Loucy (cell line): ENCODE data around the gene FAM83F.

Experiments used
- H2AFZ ChIP-seq: fragments of 200-600 bp; sonication (generic); 2 replicates; pipeline ENCODE4 v1.6.0; 2016; ENCODE audit warnings: antibody characterized with exemption, mild to moderate bottlenecking, low read length, moderate library complexity
- H3F3A ChIP-seq: fragments of 200-600 bp; 2 replicates; pipeline ENCODE4 v1.6.0; 2016; ENCODE audit warnings: antibody characterized with exemption, low read depth, mild to moderate bottlenecking
- H3K27me3 ChIP-seq: fragments of 200-600 bp; sonication (generic); 2 replicates; pipeline ENCODE4 v1.6.1; 2014; ENCODE audit warnings: low read length, mild to moderate bottlenecking; ENCODE audit not compliant: insufficient read depth, poor library complexity, severe bottlenecking
- H3K36me3 ChIP-seq: fragments of 200-600 bp; sonication (generic); 2 replicates; pipeline ENCODE4 v1.6.1; 2016; ENCODE audit warnings: low read length; ENCODE audit not compliant: insufficient read depth
- H3K4me1 ChIP-seq: fragments of 200-600 bp; sonication (generic); 2 replicates; pipeline ENCODE4 v1.5.1; 2014; ENCODE audit warnings: low read length, mild to moderate bottlenecking; ENCODE audit not compliant: insufficient read depth, poor library complexity, severe bottlenecking
- H3K4me2 ChIP-seq: fragments of 200-600 bp; sonication (generic); 2 replicates; pipeline ENCODE4 v1.6.0; 2014; ENCODE audit warnings: antibody characterized with exemption, low read length, low read depth, mild to moderate bottlenecking; ENCODE audit not compliant: poor library complexity, severe bottlenecking
- H3K4me3 ChIP-seq: fragments of 200-600 bp; sonication (generic); 2 replicates; pipeline ENCODE4 v1.5.1; 2014; ENCODE audit warnings: low read length, mild to moderate bottlenecking, mixed read lengths; ENCODE audit not compliant: poor library complexity, severe bottlenecking
- H3K79me2 ChIP-seq: fragments of 200-600 bp; sonication (generic); 2 replicates; pipeline ENCODE4 v1.6.1; 2014; ENCODE audit warnings: low read length; ENCODE audit not compliant: insufficient read depth
- H3K9ac ChIP-seq: fragments of 200-600 bp; sonication (generic); 2 replicates; pipeline ENCODE4 v1.6.0; 2014; ENCODE audit warnings: mild to moderate bottlenecking, low read depth, low read length, moderate library complexity; ENCODE audit not compliant: poor library complexity, severe bottlenecking
- H3K9me2 ChIP-seq: fragments of 200-600 bp; sonication (generic); replicated peaks from 2 replicates; pipeline ENCODE4 v1.6.1; 2016; ENCODE audit warnings: low read depth, low read length, mixed read lengths
- H3K9me3 ChIP-seq: fragments of 200-600 bp; sonication (generic); 2 replicates; pipeline ENCODE4 v1.6.1; 2014; ENCODE audit warnings: mild to moderate bottlenecking, antibody characterized with exemption, low read length, low read depth; ENCODE audit not compliant: insufficient read depth
- H4K20me1 ChIP-seq: fragments of 200-600 bp; sonication (generic); 2 replicates; pipeline ENCODE4 v1.6.0; 2014; ENCODE audit warnings: antibody characterized with exemption, low read length, mild to moderate bottlenecking; ENCODE audit not compliant: insufficient read depth, poor library complexity, severe bottlenecking
- CTCF ChIP-seq: fragments of 200-600 bp; sonication (generic); conservative IDR thresholded peaks from 2 replicates; pipeline ENCODE4 v1.5.1; 2014; ENCODE audit warnings: mild to moderate bottlenecking, antibody characterized with exemption, low read length
- EZH2phosphoT487 ChIP-seq: fragments of 200-600 bp; IDR thresholded peaks from 2 replicates; pipeline ENCODE4 v1.6.1; 2018; ENCODE audit warnings: antibody characterized with exemption, mild to moderate bottlenecking, moderate library complexity, borderline replicate concordance

The FAM83F gene

GRCh38 chr22:39985383-39986035 is 9.2 kb upstream of the FAM83F start:
- H3K4me3 ChIP-seq = no peak overlapping the region
- no peaks in the 10 kb centered on the region for H4K20me1 ChIP-seq
- no peaks in the 10 kb centered on the region for H3K79me2 ChIP-seq
- no peak for TF ChIP-seq CTCF
- no peak for TF ChIP-seq EZH2phosphoT487
- H3F3A ChIP-seq = no peaks in the 10 kb centered on the region
- H2AFZ ChIP-seq = no peak overlapping the region
- H3K9ac ChIP-seq = no peak overlapping the region
- no peaks in the 10 kb centered on the region for H3K9me3 ChIP-seq
- no peaks in the 10 kb centered on the region for H3K9me2 ChIP-seq
- peaks cover 14% of the 10 kb centered on the region for H3K4me1 ChIP-seq
- no peaks in the 10 kb centered on the region for H3K27me3 ChIP-seq
- no peaks in the 10 kb centered on the region for H3K36me3 ChIP-seq
- H3K4me2 ChIP-seq = no peak overlapping the region

GRCh38 chr22:39988386-39989114 is 6.2 kb upstream of the FAM83F start:
- Histone ChIP-seq H2AFZ (no peak overlapping the region), H4K20me1 (no peaks in the 10 kb centered on the region), H3K4me1 (peaks cover 13% of the 10 kb centered on the region), H3F3A (no peaks in the 10 kb centered on the region), H3K9ac (no peak overlapping the region), H3K27me3 (no peaks in the 10 kb centered on the region), H3K36me3 (no peaks in the 10 kb centered on the region), H3K4me2 (no peak overlapping the region), H3K9me3 (no peaks in the 10 kb centered on the region), H3K4me3 (no peak overlapping the region), H3K79me2 (no peaks in the 10 kb centered on the region), H3K9me2 (no peaks in the 10 kb centered on the region)
- no peak for TF ChIP-seq EZH2phosphoT487
- TF ChIP-seq CTCF = no peak

- H3K9ac ChIP-seq = no peak overlapping the region
- H3F3A ChIP-seq = no peaks in the 10 kb centered on the region
- H3K9me3 ChIP-seq = no peaks in the 10 kb centered on the region
- no peaks in the 10 kb centered on the region for H3K27me3 ChIP-seq
- H2AFZ ChIP-seq = no peak overlapping the region
- H3K4me2 ChIP-seq = no peak overlapping the region
- H3K36me3 ChIP-seq = no peaks in the 10 kb centered on the region
- no peaks in the 10 kb centered on the region for H3K79me2 ChIP-seq
- no peak overlapping the region for H3K4me3 ChIP-seq
- peaks cover 13% of the 10 kb centered on the region for H3K4me1 ChIP-seq
- no peak for TF ChIP-seq EZH2phosphoT487
- no peak for TF ChIP-seq CTCF
- H4K20me1 ChIP-seq = no peaks in the 10 kb centered on the region
- no peaks in the 10 kb centered on the region for H3K9me2 ChIP-seq
Measured at GRCh38 chr22:39989633-39990032, 5.1 kb upstream of the FAM83F start.
